Lung (tissue), 12 donors: ENCODE measurements around the gene PSMB11. TPM values are rescaled to one million over a fixed set of nuclear protein-coding genes. Genes with fewer than 3 reads are reported as not detected.

Experiments
- ATAC-seq: fragments of 200-7000 bp; cut with Tn5 transposase; one replicate; pipeline ENCODE4 v1.9.1; 2020; ENCODE audit warnings: moderate number of reproducible peaks; ENCODE audit not compliant: insufficient read depth, low FRiP score
- DNase-seq, 3 donors: peaks; one replicate each; pipeline ENCODE4 v3.0.0-alpha.2; 2013 to 2017
- H3K27ac ChIP-seq, 2 donors: one replicate each; pipeline ENCODE4 v1.5.1; 2013; ENCODE audit warnings: mild to moderate bottlenecking in 2 of 2, moderate library complexity in 2 of 2, control low read depth in 1 of 2, inconsistent platforms in 1 of 2, low read depth in 1 of 2, low read length in 1 of 2
- H3K27me3 ChIP-seq, 3 donors: one replicate each; pipeline ENCODE4 v1.5.1; 2013; ENCODE audit warnings: low read length in 2 of 3; ENCODE audit not compliant: control insufficient read depth in 3 of 3, insufficient read depth in 3 of 3
- H3K36me3 ChIP-seq, 4 donors: one replicate each; pipeline ENCODE4 v1.5.1; 2013; ENCODE audit warnings: low read length in 4 of 4, mild to moderate bottlenecking in 1 of 4, moderate library complexity in 1 of 4; ENCODE audit not compliant: control insufficient read depth in 4 of 4, insufficient read depth in 4 of 4
- H3K4me1 ChIP-seq, 5 donors: one replicate each; pipeline ENCODE4 v1.5.1; 2013; ENCODE audit warnings: low read length in 5 of 5, mild to moderate bottlenecking in 2 of 5, moderate library complexity in 1 of 5; ENCODE audit not compliant: control insufficient read depth in 5 of 5, insufficient read depth in 5 of 5
- H3K4me3 ChIP-seq: one replicate; pipeline ENCODE4 v1.5.1; 2013; ENCODE audit warnings: mild to moderate bottlenecking, control low read depth, moderate library complexity
- H3K9ac ChIP-seq, 2 donors: one replicate each; pipeline ENCODE4 v1.5.1; 2013; ENCODE audit warnings: low read length in 2 of 2, control low read depth in 1 of 2; ENCODE audit not compliant: insufficient read depth in 1 of 2
- H3K9me3 ChIP-seq, 4 donors: one replicate each; pipeline ENCODE4 v1.5.1; 2013; ENCODE audit warnings: low read length in 3 of 4, mild to moderate bottlenecking in 1 of 4, moderate library complexity in 1 of 4; ENCODE audit not compliant: control insufficient read depth in 4 of 4, insufficient read depth in 3 of 4
- CTCF ChIP-seq: IDR thresholded peaks from 2 replicates; pipeline ENCODE4 v1.5.1; 2012; ENCODE audit warnings: mild to moderate bottlenecking; ENCODE audit errors: control extremely low read depth, extremely low read depth
- WGBS, 2 donors: extraction: QIAGEN DNeasy Blood & Tissue Kit; methylation state at CpG; one replicate each; pipeline ENCODE4 v1.1.7; 2013; 5-methylcytosine and 5-hydroxymethylcytosine counted together
- polyA plus RNA-seq, 2 donors: library from polyadenylated mRNA; stranded (reverse); fragments of 200-250 nt; gene quantifications; one replicate each; pipeline ENCODE4 v1.2.1, GENCODE V29; 2013
- total RNA-seq, 2 donors: library from RNA; depleted of rRNA in 1 of 2; stranded (reverse); fragments of >200 nt in 1 of 2; gene quantifications; one replicate each; pipeline ENCODE4 v1.2.1, GENCODE V29; 2014 to 2021
- donor health status: control.
- donor health status: control.
- donor health status: Bipolar disorder and iron deficiency.
- donor health status: healthy.
- donor health status: DM: yes; HTN: yes; CAD: no.

Gene PSMB11
- total and polyA plus RNA-seq, 4 donors = not detected

- DNase-seq = no peak
- H3K9ac ChIP-seq = no peak overlapping the region
- H3K9me3 ChIP-seq = no peaks in the 10 kb centered on the region
- WGBS, 2 donors = 96 to 98% methylated on average over 9 of the region's 9 CpGs
- peaks cover 0 to 13% (median 9%) of the 10 kb centered on the region in 5 donors for H3K4me1 ChIP-seq
- peaks cover 0 to 6% (median under 1%) of the 10 kb centered on the region in 4 donors for H3K36me3 ChIP-seq
- H3K4me3 ChIP-seq = no peak overlapping the region
- H3K27ac ChIP-seq = no peak overlapping the region
- no peak for TF ChIP-seq CTCF
- no peaks in the 10 kb centered on the region for H3K27me3 ChIP-seq
- no peak for ATAC-seq
Observed at GRCh38 chr14:23049011-23049410, 7.0 kb downstream of the PSMB11 start.

- Histone ChIP-seq H3K27ac (no peak overlapping the region), H3K36me3 (peaks cover 0 to 6% (median under 1%) of the 10 kb centered on the region in 4 donors), H3K4me1 (peaks cover 0 to 19% (median 0%) of the 10 kb centered on the region in 5 donors), H3K4me3 (no peak overlapping the region), H3K9me3 (no peaks in the 10 kb centered on the region), H3K27me3 (no peaks in the 10 kb centered on the region), H3K9ac (no peak overlapping the region)
- 86 to 87% methylated on average over 5 of the region's 5 CpGs for WGBS, 2 donors
- DNase-seq (no peak), ATAC-seq (no peak)
- TF ChIP-seq CTCF = no peak
Observed at GRCh38 chr14:23051141-23052057, 9.4 kb downstream of the PSMB11 start.

GRCh38 chr14:23052182-23052623, 10.2 kb downstream of the PSMB11 start:
- H3K27ac ChIP-seq = no peak overlapping the region
- DNase-seq (no peak), ATAC-seq (no peak)
- TF ChIP-seq CTCF = no peak
- H3K9me3 ChIP-seq = no peaks in the 10 kb centered on the region
- H3K36me3 ChIP-seq = peaks cover 0 to 6% (median under 1%) of the 10 kb centered on the region in 4 donors
- 79 to 87% methylated on average over 14 of the region's 14 CpGs for WGBS, 2 donors
- no peak overlapping the region for H3K4me3 ChIP-seq
- H3K4me1 ChIP-seq = peaks cover 0 to 22% (median 0%) of the 10 kb centered on the region in 5 donors
- H3K27me3 ChIP-seq = no peaks in the 10 kb centered on the region
- H3K9ac ChIP-seq = no peak overlapping the region
